GM23338 (cell line): ENCODE results near the gene AHDC1. TPM values are rescaled to one million over a fixed set of nuclear protein-coding genes. Genes with fewer than 3 reads are reported as not detected.

Experiments used
- ATAC-seq: fragments of 200-7000 bp; cut with Tn5 transposase; 3 replicates; pipeline ENCODE4 v1.9.1; 2020
- DNase-seq: peaks from one replicate; pipeline ENCODE4 v3.0.0-alpha.2; 2015; ENCODE audit warnings: low spot score
- H2AFZ ChIP-seq: fragments of 200-600 bp; sonication (generic); 2 replicates; pipeline ENCODE4 v1.8.0; 2016; ENCODE audit warnings: antibody characterized with exemption, mild to moderate bottlenecking, moderate library complexity
- H3F3A ChIP-seq: fragments of 200-600 bp; sonication (generic); replicated peaks from 2 replicates; pipeline ENCODE4 v1.8.0; 2017; ENCODE audit warnings: antibody characterized with exemption, mixed run types, low read depth
- H3K27ac ChIP-seq: fragments of 200-600 bp; sonication (generic); 2 replicates; pipeline ENCODE4 v1.6.1; 2016; ENCODE audit warnings: low read depth
- H3K27me3 ChIP-seq: fragments of 200-600 bp; sonication (generic); 2 replicates; pipeline ENCODE4 v1.8.0; 2016; ENCODE audit warnings: mild to moderate bottlenecking, mixed run types, moderate library complexity; ENCODE audit not compliant: insufficient read depth
- H3K36me3 ChIP-seq: fragments of 200-600 bp; sonication (generic); 2 replicates; pipeline ENCODE4 v1.8.0; 2016; ENCODE audit warnings: mild to moderate bottlenecking; ENCODE audit not compliant: insufficient read depth
- H3K4me1 ChIP-seq: fragments of 200-600 bp; sonication (generic); 2 replicates; pipeline ENCODE4 v1.8.0; 2016; ENCODE audit warnings: mild to moderate bottlenecking, moderate library complexity; ENCODE audit not compliant: insufficient read depth
- H3K4me2 ChIP-seq: fragments of 200-600 bp; sonication (generic); 2 replicates; pipeline ENCODE4 v1.7.1; 2017; ENCODE audit warnings: mixed run types
- H3K4me3 ChIP-seq: fragments of 200-600 bp; sonication (generic); 2 replicates; pipeline ENCODE4 v1.6.1; 2016; ENCODE audit warnings: mixed run types
- H3K79me2 ChIP-seq: fragments of 200-600 bp; sonication (generic); replicated peaks from 2 replicates; pipeline ENCODE4 v1.8.0; 2017; ENCODE audit warnings: mild to moderate bottlenecking; ENCODE audit not compliant: insufficient read depth
- H3K9me2 ChIP-seq: fragments of 200-600 bp; sonication (generic); 2 replicates; pipeline ENCODE4 v1.8.0; 2017; ENCODE audit not compliant: insufficient read depth
- H4K20me1 ChIP-seq: fragments of 200-600 bp; sonication (generic); replicated peaks from 2 replicates; pipeline ENCODE4 v1.8.0; 2017; ENCODE audit warnings: mild to moderate bottlenecking; ENCODE audit not compliant: insufficient read depth
- H3K27ac Mint-ChIP-seq: 2 replicates; pipeline ENCODE4 v1.8.0; 2020; ENCODE audit warnings: inconsistent platforms, mild to moderate bottlenecking, moderate library complexity, mixed read lengths
- H3K27me3 Mint-ChIP-seq: 3 replicates; pipeline ENCODE4 v1.8.0; 2022; ENCODE audit warnings: low read depth, mild to moderate bottlenecking, moderate library complexity, mixed read lengths, inconsistent platforms; ENCODE audit not compliant: insufficient read depth, poor library complexity
- H3K36me3 Mint-ChIP-seq: 3 replicates; pipeline ENCODE4 v1.8.0; 2021; ENCODE audit warnings: low read depth, mild to moderate bottlenecking, inconsistent platforms, moderate library complexity, mixed read lengths
- H3K4me1 Mint-ChIP-seq: 3 replicates; pipeline ENCODE4 v1.8.0; 2020; ENCODE audit warnings: mild to moderate bottlenecking, inconsistent platforms, mixed read lengths
- H3K4me3 Mint-ChIP-seq: 3 replicates; pipeline ENCODE4 v1.8.0; 2021; ENCODE audit warnings: moderate library complexity, mild to moderate bottlenecking, inconsistent platforms, mixed read lengths
- H3K9me3 Mint-ChIP-seq: 3 replicates; pipeline ENCODE4 v1.8.0; 2020; ENCODE audit warnings: moderate library complexity, mild to moderate bottlenecking, inconsistent platforms, mixed read lengths
- CREB1 ChIP-seq: fragments of 250-450 bp; sonication (Bioruptor Pico); IDR thresholded peaks from 2 replicates; pipeline ENCODE4 v1.5.0; 2020; ENCODE audit warnings: low read depth, mild to moderate bottlenecking, moderate library complexity
- EZH2 ChIP-seq: fragments of 200-600 bp; sonication (generic); IDR thresholded peaks from one replicate; pipeline ENCODE4 v1.8.0; 2017; ENCODE audit warnings: antibody characterized with exemption, mild to moderate bottlenecking, low read depth; ENCODE audit not compliant: unreplicated experiment
- EZH2phosphoT487 ChIP-seq: fragments of 200-600 bp; sonication (generic); IDR thresholded peaks from one replicate; pipeline ENCODE4 v1.8.1; 2018; ENCODE audit warnings: antibody characterized with exemption; ENCODE audit not compliant: unreplicated experiment
- JUNB ChIP-seq: IDR thresholded peaks from one replicate; pipeline ENCODE4 v1.6.1; 2016; ENCODE audit warnings: antibody characterized with exemption; ENCODE audit not compliant: unreplicated experiment
- NANOG ChIP-seq: IDR thresholded peaks from 2 replicates; pipeline ENCODE4 v1.6.1; 2016; ENCODE audit warnings: antibody characterized with exemption, borderline replicate concordance
- POLR2AphosphoS5 ChIP-seq: IDR thresholded peaks from 2 replicates; pipeline ENCODE4 v1.6.1; 2016; ENCODE audit warnings: antibody characterized with exemption, low read depth
- REST ChIP-seq: IDR thresholded peaks from one replicate; pipeline ENCODE4 v1.6.1; 2018; ENCODE audit warnings: antibody characterized with exemption; ENCODE audit not compliant: unreplicated experiment
- STAT1 ChIP-seq: IDR thresholded peaks from one replicate; pipeline ENCODE4 v1.6.1; 2016; ENCODE audit warnings: antibody characterized with exemption; ENCODE audit not compliant: unreplicated experiment
- ZNF114 ChIP-seq: fragments of 250-450 bp; sonication (Bioruptor Pico); IDR thresholded peaks from 2 replicates; pipeline ENCODE4 v1.5.0; 2020; ENCODE audit warnings: mild to moderate bottlenecking, moderate library complexity
- ZNF331 ChIP-seq: fragments of 250-450 bp; sonication (Bioruptor Pico); IDR thresholded peaks from 2 replicates; pipeline ENCODE4 v1.5.0; 2020; ENCODE audit warnings: low read depth, mild to moderate bottlenecking, moderate library complexity
- ZNF462 ChIP-seq: fragments of 250-450 bp; sonication (Bioruptor Pico); IDR thresholded peaks from 2 replicates; pipeline ENCODE4 v1.5.0; 2020; ENCODE audit warnings: mild to moderate bottlenecking, moderate library complexity
- polyA plus RNA-seq: library from polyadenylated mRNA; unstranded; fragments of >200 nt; fragmentation: Nextera tagmentation; extraction: Ambion mirVana; gene quantifications from 2 replicates; pipeline ENCODE4 v1.2.1, GENCODE V29; 2016
- total RNA-seq: library from RNA; depleted of rRNA; stranded (reverse); fragments of >200 nt; shearing (Covaris generic); gene quantifications from 2 replicates; pipeline ENCODE4 v1.2.3, GENCODE V29; 2014
- TF ChIP-seq, protein P1 (sequence below), 2 experiments: fragments of 200-600 bp in 1 of 2; sonication (generic) in 1 of 2; conservative IDR thresholded peaks; 2 replicates each; pipeline versions ENCODE4 v1.5.1 to v1.6.1; 2016 to 2017; ENCODE audit warnings: antibody characterized with exemption in 2 of 2, low read depth in 2 of 2, mild to moderate bottlenecking in 2 of 2, moderate library complexity in 1 of 2
- TF ChIP-seq, protein P2 (sequence below): IDR thresholded peaks from 2 replicates; pipeline ENCODE4 v1.6.1; 2016; ENCODE audit warnings: antibody characterized with exemption

Gene AHDC1
- total and polyA plus RNA-seq, 2 experiments from 2014 or later = 8.3 to 22.2 TPM

DNA sequence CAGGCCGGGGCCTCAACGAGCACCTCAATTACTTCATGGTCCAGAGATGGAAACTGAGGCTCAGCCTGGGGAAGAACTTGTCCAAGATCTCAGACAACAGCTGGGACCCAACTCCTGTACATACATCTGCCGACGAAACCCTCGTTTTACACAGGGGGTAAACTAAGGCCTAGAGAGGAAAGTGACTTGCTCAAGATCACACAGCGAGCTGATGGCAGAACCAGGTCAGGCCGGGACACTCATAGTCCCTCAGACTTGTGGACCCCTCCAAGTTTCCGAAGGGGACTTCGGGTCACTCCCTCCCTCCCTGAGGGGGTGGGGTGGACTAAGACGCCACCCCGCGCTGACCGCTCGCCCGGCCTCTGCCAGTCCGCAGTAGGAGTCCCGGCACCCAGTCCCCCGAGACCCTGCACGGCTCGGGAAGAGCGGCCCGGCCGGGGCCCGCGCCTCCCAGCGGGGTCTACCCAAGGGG lies 114.4 kb downstream of the AHDC1 start:
- Mint-ChIP-seq H3K27ac (peak overlapping the region; percentile 80; the same call in 1 of the 2 replicates), H3K27me3 (peaks cover 10% of the 10 kb centered on the region), H3K9me3 (no peaks in the 10 kb centered on the region), H3K36me3 (peaks cover 2% of the 10 kb centered on the region; the same call in 1 of the 3 replicates), H3K4me1 (peaks cover 36% of the 10 kb centered on the region), H3K4me3 (peak overlapping the region; percentile 88)
- H2AFZ ChIP-seq = no peak overlapping the region; the same call in 1 of the 2 replicates
- H3K79me2 ChIP-seq = peaks cover 49% of the 10 kb centered on the region
- H3K27me3 ChIP-seq = no peaks in the 10 kb centered on the region
- H3F3A ChIP-seq = peaks cover 10% of the 10 kb centered on the region
- H3K9me2 ChIP-seq = no peaks in the 10 kb centered on the region
- H4K20me1 ChIP-seq = 0 out of 2 replicates have a peak, but pooled peaks cover 4% of the 10 kb centered on the region
- peaks cover 13% of the 10 kb centered on the region for H3K4me1 ChIP-seq
- H3K4me3 ChIP-seq = peak overlapping the region; percentile 87
- DNase-seq (peak; percentile 39), ATAC-seq (peak; percentile 18)
- no peak for TF ChIP-seq ZNF331 (CRISPR knock-in tag)
- no peak for TF ChIP-seq REST
- TF ChIP-seq, protein P1, sequence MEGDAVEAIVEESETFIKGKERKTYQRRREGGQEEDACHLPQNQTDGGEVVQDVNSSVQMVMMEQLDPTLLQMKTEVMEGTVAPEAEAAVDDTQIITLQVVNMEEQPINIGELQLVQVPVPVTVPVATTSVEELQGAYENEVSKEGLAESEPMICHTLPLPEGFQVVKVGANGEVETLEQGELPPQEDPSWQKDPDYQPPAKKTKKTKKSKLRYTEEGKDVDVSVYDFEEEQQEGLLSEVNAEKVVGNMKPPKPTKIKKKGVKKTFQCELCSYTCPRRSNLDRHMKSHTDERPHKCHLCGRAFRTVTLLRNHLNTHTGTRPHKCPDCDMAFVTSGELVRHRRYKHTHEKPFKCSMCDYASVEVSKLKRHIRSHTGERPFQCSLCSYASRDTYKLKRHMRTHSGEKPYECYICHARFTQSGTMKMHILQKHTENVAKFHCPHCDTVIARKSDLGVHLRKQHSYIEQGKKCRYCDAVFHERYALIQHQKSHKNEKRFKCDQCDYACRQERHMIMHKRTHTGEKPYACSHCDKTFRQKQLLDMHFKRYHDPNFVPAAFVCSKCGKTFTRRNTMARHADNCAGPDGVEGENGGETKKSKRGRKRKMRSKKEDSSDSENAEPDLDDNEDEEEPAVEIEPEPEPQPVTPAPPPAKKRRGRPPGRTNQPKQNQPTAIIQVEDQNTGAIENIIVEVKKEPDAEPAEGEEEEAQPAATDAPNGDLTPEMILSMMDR (conservative IDR thresholded peaks at IDR 0.05; ENCODE audit: low read depth in 2 of 2) = no peak
- TF ChIP-seq EZH2phosphoT487 = no peak
- TF ChIP-seq NANOG = no peak
- no peak for TF ChIP-seq ZNF114 (CRISPR knock-in tag)
- no peak for TF ChIP-seq EZH2
- TF ChIP-seq, protein P2, sequence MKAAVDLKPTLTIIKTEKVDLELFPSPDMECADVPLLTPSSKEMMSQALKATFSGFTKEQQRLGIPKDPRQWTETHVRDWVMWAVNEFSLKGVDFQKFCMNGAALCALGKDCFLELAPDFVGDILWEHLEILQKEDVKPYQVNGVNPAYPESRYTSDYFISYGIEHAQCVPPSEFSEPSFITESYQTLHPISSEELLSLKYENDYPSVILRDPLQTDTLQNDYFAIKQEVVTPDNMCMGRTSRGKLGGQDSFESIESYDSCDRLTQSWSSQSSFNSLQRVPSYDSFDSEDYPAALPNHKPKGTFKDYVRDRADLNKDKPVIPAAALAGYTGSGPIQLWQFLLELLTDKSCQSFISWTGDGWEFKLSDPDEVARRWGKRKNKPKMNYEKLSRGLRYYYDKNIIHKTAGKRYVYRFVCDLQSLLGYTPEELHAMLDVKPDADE = no peak
- TF ChIP-seq CREB1 (CRISPR knock-in tag) = no peak
- TF ChIP-seq JUNB = no peak
- no peak for TF ChIP-seq ZNF462 (CRISPR knock-in tag)
- TF ChIP-seq POLR2AphosphoS5 = no peak
- no peak for TF ChIP-seq STAT1
- no peaks in the 10 kb centered on the region for H3K36me3 ChIP-seq
- H3K27ac ChIP-seq = peak overlapping the region; percentile 21; the same call in 1 of the 2 replicates
- H3K4me2 ChIP-seq = peak overlapping the region; percentile 93
